ENCODE measurements around the gene ASIC4.

Gene ASIC4

GRCh38 chr2:219527076-219527394 is 12.8 kb downstream of the ASIC4 start:
- H3K9me3 Mint-ChIP-seq, result no peaks in the 10 kb centered on the region
- H3K36me3 Mint-ChIP-seq (ENCODE audit: low read depth), result no peaks in the 10 kb centered on the region
- H3K27me3 Mint-ChIP-seq, result peaks cover 64% of the 10 kb centered on the region
- H3K27ac Mint-ChIP-seq, result no peak overlapping the region
- peaks cover 8% of the 10 kb centered on the region for H3K4me1 Mint-ChIP-seq (ENCODE audit: low read depth)
- no peak overlapping the region for H3K4me3 Mint-ChIP-seq

- no peaks in the 10 kb centered on the region for H3K9me3 Mint-ChIP-seq
- H3K4me1 Mint-ChIP-seq (ENCODE audit: low read depth), result peaks cover 6% of the 10 kb centered on the region
- no peaks in the 10 kb centered on the region for H3K36me3 Mint-ChIP-seq (ENCODE audit: low read depth)
- no peak overlapping the region for H3K4me3 Mint-ChIP-seq
- H3K27me3 Mint-ChIP-seq, result peaks cover 63% of the 10 kb centered on the region
- H3K27ac Mint-ChIP-seq, result no peak overlapping the region
Measured at GRCh38 chr2:219527472-219527871, 13.2 kb downstream of the ASIC4 start.

DNA sequence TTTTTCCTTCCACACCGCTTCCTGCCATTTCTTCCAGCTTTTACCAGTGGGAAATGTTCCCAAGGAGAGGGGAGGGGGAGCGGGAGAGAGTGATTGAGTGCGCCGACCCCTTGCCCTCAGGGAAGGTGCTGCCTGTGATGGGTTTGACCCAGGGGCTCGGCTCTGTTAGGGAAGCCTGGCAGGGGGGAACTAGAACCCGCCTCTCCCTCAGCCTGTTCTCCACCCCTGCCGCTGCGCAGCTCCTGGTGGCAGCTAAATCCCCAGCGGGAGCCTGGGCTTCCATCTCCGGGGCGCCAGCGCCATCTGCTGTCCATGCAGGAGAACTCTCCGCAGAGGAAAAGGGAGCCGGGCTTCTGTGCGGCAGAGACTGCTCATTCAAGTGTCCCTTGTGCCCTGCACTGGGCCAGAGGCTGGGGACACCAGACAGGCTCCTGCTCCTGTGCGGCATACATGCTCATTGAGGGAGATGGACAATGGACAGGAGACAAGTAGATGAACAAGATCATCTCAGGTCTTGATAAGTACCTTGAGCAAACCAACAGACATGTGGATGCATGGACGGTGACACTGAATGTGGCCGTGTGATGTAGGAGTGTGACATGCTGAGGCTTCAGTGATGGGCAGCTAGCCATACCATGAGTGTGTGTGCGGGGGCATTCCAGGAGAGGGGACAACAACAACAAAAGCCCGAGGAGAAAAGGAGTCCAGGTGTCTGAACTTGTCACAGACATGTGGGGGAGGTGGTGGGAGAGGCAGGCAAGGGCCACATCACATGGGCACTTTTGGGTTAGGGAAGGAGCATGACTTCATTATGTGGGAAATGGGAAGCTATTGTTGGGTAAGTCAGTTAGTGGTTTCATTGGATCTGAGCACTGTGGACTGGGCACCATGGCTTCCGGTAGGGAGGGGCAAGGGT is 16.0 kb downstream of the ASIC4 start:
- H3K9me3 Mint-ChIP-seq, result no peaks in the 10 kb centered on the region
- no peaks in the 10 kb centered on the region for H3K4me1 Mint-ChIP-seq (ENCODE audit: low read depth)
- no peaks in the 10 kb centered on the region for H3K36me3 Mint-ChIP-seq (ENCODE audit: low read depth)
- H3K4me3 Mint-ChIP-seq, result no peak overlapping the region
- no peak overlapping the region for H3K27ac Mint-ChIP-seq
- H3K27me3 Mint-ChIP-seq, result peaks cover 41% of the 10 kb centered on the region

GRCh38 chr2:219531639-219532377 is 17.5 kb downstream of the ASIC4 start:
- peaks cover 28% of the 10 kb centered on the region for H3K27me3 Mint-ChIP-seq
- H3K9me3 Mint-ChIP-seq, result no peaks in the 10 kb centered on the region
- no peaks in the 10 kb centered on the region for H3K4me1 Mint-ChIP-seq (ENCODE audit: low read depth)
- no peaks in the 10 kb centered on the region for H3K36me3 Mint-ChIP-seq (ENCODE audit: low read depth)
- no peak overlapping the region for H3K4me3 Mint-ChIP-seq
- H3K27ac Mint-ChIP-seq, result no peak overlapping the region

- Mint-ChIP-seq H3K9me3 (no peaks in the 10 kb centered on the region), H3K4me3 (no peak overlapping the region), H3K4me1 (ENCODE audit: low read depth) (no peaks in the 10 kb centered on the region), H3K27ac (no peak overlapping the region), H3K27me3 (peaks cover 28% of the 10 kb centered on the region), H3K36me3 (ENCODE audit: low read depth) (no peaks in the 10 kb centered on the region)
Measured at GRCh38 chr2:219532378-219532649, 18.0 kb downstream of the ASIC4 start.

- Mint-ChIP-seq H3K4me3 (no peak overlapping the region), H3K27me3 (peaks cover 19% of the 10 kb centered on the region), H3K9me3 (no peaks in the 10 kb centered on the region), H3K27ac (no peak overlapping the region), H3K36me3 (ENCODE audit: low read depth) (peaks cover 7% of the 10 kb centered on the region), H3K4me1 (ENCODE audit: low read depth) (no peaks in the 10 kb centered on the region)
Measured at GRCh38 chr2:219533930-219534661, 19.8 kb downstream of the ASIC4 start.

DNA sequence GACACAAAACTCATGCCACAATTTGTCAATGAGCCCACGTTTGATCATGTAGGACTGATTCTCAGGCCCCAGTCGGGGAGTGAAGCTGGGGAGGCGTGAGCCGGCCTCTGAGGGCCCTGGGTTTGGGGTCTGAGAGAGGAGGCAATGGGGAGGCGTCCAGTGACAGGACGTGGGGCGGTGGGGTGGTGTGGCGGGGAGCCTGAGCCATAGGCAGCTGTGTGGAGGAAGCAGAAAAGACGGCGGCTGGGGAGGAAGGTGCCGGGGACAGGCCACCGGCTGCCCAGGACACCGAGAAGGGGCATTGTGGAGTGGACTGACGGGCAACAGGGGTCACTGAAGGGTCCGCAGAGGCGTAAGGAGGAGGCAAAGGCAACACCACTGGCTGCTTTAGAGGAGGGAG is 22.1 kb downstream of the ASIC4 start:
- Mint-ChIP-seq H3K4me1 (ENCODE audit: low read depth) (peaks cover 4% of the 10 kb centered on the region), H3K27me3 (peaks cover 3% of the 10 kb centered on the region), H3K9me3 (no peaks in the 10 kb centered on the region), H3K36me3 (ENCODE audit: low read depth) (peaks cover 8% of the 10 kb centered on the region), H3K4me3 (no peak overlapping the region), H3K27ac (no peak overlapping the region)

DNA sequence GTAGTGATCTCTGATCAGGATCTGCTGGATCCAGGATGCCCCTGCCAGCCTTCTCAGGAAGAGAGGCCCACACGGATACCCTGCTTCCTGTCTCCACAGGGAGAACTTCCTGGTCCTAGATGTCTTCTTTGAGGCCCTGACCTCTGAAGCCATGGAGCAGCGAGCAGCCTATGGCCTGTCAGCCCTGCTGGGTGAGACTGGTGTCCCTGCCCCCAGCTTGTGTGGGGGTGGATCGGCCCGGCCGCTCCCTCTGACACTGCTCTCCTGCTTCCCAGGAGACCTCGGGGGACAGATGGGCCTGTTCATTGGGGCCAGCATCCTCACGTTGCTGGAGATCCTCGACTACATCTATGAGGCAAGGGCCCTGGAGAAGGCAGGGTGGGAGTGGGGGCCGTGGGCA is 22.7 kb downstream of the ASIC4 start:
- peaks cover 3% of the 10 kb centered on the region for H3K27me3 Mint-ChIP-seq
- H3K27ac Mint-ChIP-seq, result no peak overlapping the region
- no peak overlapping the region for H3K4me3 Mint-ChIP-seq
- no peaks in the 10 kb centered on the region for H3K9me3 Mint-ChIP-seq
- peaks cover 7% of the 10 kb centered on the region for H3K4me1 Mint-ChIP-seq (ENCODE audit: low read depth)
- H3K36me3 Mint-ChIP-seq (ENCODE audit: low read depth), result peaks cover 8% of the 10 kb centered on the region

DNA sequence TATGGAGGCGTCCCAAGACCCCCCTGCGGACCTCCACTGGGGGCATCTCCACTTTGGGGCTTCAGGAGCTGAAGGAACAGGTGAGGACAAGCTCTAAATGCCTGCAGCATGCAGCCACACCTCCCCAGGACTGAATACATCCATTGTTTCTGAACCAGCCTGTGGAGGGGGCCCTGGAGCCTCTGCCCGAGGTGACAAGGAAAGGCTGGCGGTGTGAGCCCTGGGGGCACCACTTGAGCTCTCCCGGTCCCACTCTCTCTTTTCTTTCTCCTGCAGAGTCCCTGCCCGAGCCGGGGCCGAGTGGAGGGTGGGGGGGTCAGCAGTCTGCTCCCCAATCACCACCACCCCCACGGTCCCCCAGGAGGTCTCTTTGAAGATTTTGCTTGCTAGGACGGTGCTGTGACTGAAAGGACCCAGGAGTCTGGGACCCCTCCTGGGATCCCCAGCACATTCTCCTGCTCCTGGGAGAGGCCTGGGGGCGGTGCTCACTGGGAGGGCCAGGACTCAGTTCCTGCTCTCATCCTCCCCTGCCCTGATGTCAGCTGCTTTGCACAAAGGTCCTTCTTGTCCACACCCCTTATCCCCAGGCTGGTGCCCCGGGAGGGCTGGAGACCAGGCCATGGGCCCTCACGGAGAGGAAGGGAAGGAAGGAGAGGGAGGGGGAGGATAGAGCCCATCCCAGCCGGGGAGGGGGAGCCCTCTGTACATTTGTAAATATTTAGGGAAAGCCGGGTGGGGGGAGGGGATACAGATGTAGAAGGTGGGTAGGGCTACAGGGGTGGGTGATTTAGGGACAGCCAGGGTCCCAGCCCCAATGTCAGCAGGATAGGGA is 23.6 kb downstream of the ASIC4 start:
- Mint-ChIP-seq H3K4me1 (ENCODE audit: low read depth) (peaks cover 16% of the 10 kb centered on the region), H3K4me3 (no peak overlapping the region)

DNA sequence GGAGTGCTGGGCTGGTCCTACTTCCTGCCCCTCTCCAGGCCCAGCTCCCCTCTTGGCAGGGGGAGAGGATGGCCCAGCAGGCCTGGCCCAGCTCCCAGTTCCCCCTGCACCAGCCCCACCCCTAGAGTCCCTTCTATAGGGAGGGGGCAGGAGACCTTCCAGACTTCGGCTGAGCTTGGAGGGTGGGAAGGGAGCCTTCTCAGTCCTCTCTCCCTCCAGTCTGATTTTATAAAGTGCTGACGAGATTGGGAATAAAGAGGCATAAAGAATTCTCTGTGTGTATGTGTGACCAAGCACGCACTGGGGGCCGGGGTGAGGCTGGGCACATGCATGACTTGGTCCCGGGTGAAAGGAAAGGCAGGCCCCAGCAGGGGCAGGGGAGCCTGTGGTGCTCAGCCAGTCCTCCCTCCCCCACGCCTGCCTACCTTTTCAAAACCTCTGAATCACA is 24.2 kb downstream of the ASIC4 start:
- H3K9me3 Mint-ChIP-seq, result no peaks in the 10 kb centered on the region
- H3K4me3 Mint-ChIP-seq, result no peak overlapping the region
- no peaks in the 10 kb centered on the region for H3K27me3 Mint-ChIP-seq
- peaks cover 17% of the 10 kb centered on the region for H3K4me1 Mint-ChIP-seq (ENCODE audit: low read depth)
- peaks cover 8% of the 10 kb centered on the region for H3K36me3 Mint-ChIP-seq (ENCODE audit: low read depth)
- no peak overlapping the region for H3K27ac Mint-ChIP-seq

More for the DNA sequence above, 23.6 kb downstream of the ASIC4 start:
- Mint-ChIP-seq H3K27ac (no peak overlapping the region), H3K27me3 (no peaks in the 10 kb centered on the region), H3K9me3 (no peaks in the 10 kb centered on the region), H3K36me3 (ENCODE audit: low read depth) (peaks cover 8% of the 10 kb centered on the region)

GRCh38 chr2:219538956-219539788 is 24.9 kb downstream of the ASIC4 start:
- peaks cover 18% of the 10 kb centered on the region for H3K4me1 Mint-ChIP-seq (ENCODE audit: low read depth)
- no peaks in the 10 kb centered on the region for H3K9me3 Mint-ChIP-seq
- no peak overlapping the region for H3K27ac Mint-ChIP-seq
- H3K36me3 Mint-ChIP-seq (ENCODE audit: low read depth), result peaks cover 8% of the 10 kb centered on the region
- H3K27me3 Mint-ChIP-seq, result no peaks in the 10 kb centered on the region
- no peak overlapping the region for H3K4me3 Mint-ChIP-seq

- Mint-ChIP-seq H3K4me1 (ENCODE audit: low read depth) (peaks cover 26% of the 10 kb centered on the region), H3K36me3 (ENCODE audit: low read depth) (peaks cover 8% of the 10 kb centered on the region), H3K9me3 (no peaks in the 10 kb centered on the region), H3K4me3 (no peak overlapping the region), H3K27me3 (peaks cover 7% of the 10 kb centered on the region), H3K27ac (no peak overlapping the region)
Measured at GRCh38 chr2:219539926-219540678, 25.8 kb downstream of the ASIC4 start.

GRCh38 chr2:219540784-219541504 is 26.7 kb downstream of the ASIC4 start:
- H3K4me1 Mint-ChIP-seq (ENCODE audit: low read depth), result peaks cover 26% of the 10 kb centered on the region
- H3K4me3 Mint-ChIP-seq, result no peak overlapping the region
- no peaks in the 10 kb centered on the region for H3K9me3 Mint-ChIP-seq
- no peak overlapping the region for H3K27ac Mint-ChIP-seq
- H3K27me3 Mint-ChIP-seq, result peaks cover 12% of the 10 kb centered on the region
- H3K36me3 Mint-ChIP-seq (ENCODE audit: low read depth), result peaks cover 8% of the 10 kb centered on the region

Measured in stimulated activated naive CD8-positive, alpha-beta T cell treated with anti-CD3 and anti-CD28 coated beads, Interleukin-15, Interleukin-2, amounts not matched to agents 100 ng/mL and 50 ng/mL, for 24 hours (primary cell).